Endothelial cell of hepatic sinusoid (primary cell): Measurements from ENCODE around the gene MAN2A2.
"Not testable (repeated sequence)": the region's sequence is repeated elsewhere in the genome, so short reads cannot be mapped to it uniquely, and the experiment has no call there.

Experiments
- in situ Hi-C: cut with HindIII; loops from 2 replicates; pipeline ENCODE4 v1.10.0; 2017; ENCODE audit warnings: low sequenced_read_pairs

MAN2A2 gene

GRCh38 chr15:90871139-90871715 is 31.9 kb upstream of the MAN2A2 start:
- in situ Hi-C loops = no loop called here

GRCh38 chr15:90871716-90872485 is 31.2 kb upstream of the MAN2A2 start:
- in situ Hi-C loops = no loop called here

- in situ Hi-C loops = no loop called here
Observed at GRCh38 chr15:90872486-90873184, 30.5 kb upstream of the MAN2A2 start.

GRCh38 chr15:90873488-90873997 is 29.6 kb upstream of the MAN2A2 start:
- in situ Hi-C loops = no loop called here

GRCh38 chr15:90873998-90874605 is 29.0 kb upstream of the MAN2A2 start:
- in situ Hi-C loops = no loop called here

- in situ Hi-C loops = not testable (repeated sequence)
Observed at GRCh38 chr15:90874986-90875385, 28.1 kb upstream of the MAN2A2 start.

- in situ Hi-C loops = no loop called here
Observed at GRCh38 chr15:90875549-90875981, 27.5 kb upstream of the MAN2A2 start.

GRCh38 chr15:90876046-90876445 is 27.1 kb upstream of the MAN2A2 start:
- in situ Hi-C loops = no loop called here

GRCh38 chr15:90876512-90877170 is 26.5 kb upstream of the MAN2A2 start:
- in situ Hi-C loops = no loop called here

- in situ Hi-C loops = no loop called here
Observed at GRCh38 chr15:90877315-90877714, 25.8 kb upstream of the MAN2A2 start.

- in situ Hi-C loops = no loop called here
Observed at GRCh38 chr15:90877996-90878395, 25.1 kb upstream of the MAN2A2 start.

- in situ Hi-C loops = no loop called here
Observed at GRCh38 chr15:90878660-90879059, 24.4 kb upstream of the MAN2A2 start.

GRCh38 chr15:90879730-90880366 is 23.3 kb upstream of the MAN2A2 start:
- in situ Hi-C loops = no loop called here

GRCh38 chr15:90880381-90881145 is 22.5 kb upstream of the MAN2A2 start:
- in situ Hi-C loops = no loop called here

- in situ Hi-C loops = no loop called here
Observed at GRCh38 chr15:90881181-90881977, 21.7 kb upstream of the MAN2A2 start.

- in situ Hi-C loops = no loop called here
Observed at GRCh38 chr15:90881978-90882721, 21.0 kb upstream of the MAN2A2 start.

GRCh38 chr15:90882781-90883525 is 20.1 kb upstream of the MAN2A2 start:
- in situ Hi-C loops = no loop called here
